HepG2 (cell line): Measurements from ENCODE around the gene LAMC3. TPM values are rescaled to one million over a fixed set of nuclear protein-coding genes. Genes with fewer than 3 reads are reported as not detected.
A peak's percentile ranks its signal among the peaks of the same experiment; 100 is the strongest.

Experiments used
- BCL3 ChIP-seq: sonication (generic); formaldehyde crosslinking; IDR thresholded peaks from 2 replicates; pipeline ENCODE4 v1.5.1; 2020; ENCODE audit warnings: mild to moderate bottlenecking, missing genetic modification reagents, moderate library complexity
- CTCF ChIP-seq: sonication (generic); formaldehyde crosslinking; IDR thresholded peaks from 2 replicates; pipeline ENCODE4 v1.5.0; 2020; ENCODE audit warnings: mild to moderate bottlenecking, missing genetic modification reagents, moderate library complexity
- ELF1 ChIP-seq: sonication (generic); formaldehyde crosslinking; IDR thresholded peaks from 2 replicates; pipeline ENCODE4 v1.4.0; 2020; ENCODE audit warnings: missing genetic modification reagents
- GPN1 ChIP-seq: sonication (generic); formaldehyde crosslinking; IDR thresholded peaks from 2 replicates; pipeline ENCODE4 v1.5.1; 2020; ENCODE audit warnings: missing genetic modification reagents, borderline replicate concordance
- HNF1A ChIP-seq, 2 experiments: sonication (generic) in 1 of 2; formaldehyde crosslinking in 1 of 2; IDR thresholded peaks; 2 replicates each; pipeline versions ENCODE4 v1.4.0 to v1.6.1; 2016 to 2020; ENCODE audit warnings: borderline replicate concordance in 1 of 2, low read depth in 1 of 2, mild to moderate bottlenecking in 1 of 2, missing genetic modification reagents in 1 of 2
- PITX1 ChIP-seq: sonication (generic); formaldehyde crosslinking; IDR thresholded peaks from 2 replicates; pipeline ENCODE4 v1.5.1; 2020; ENCODE audit warnings: mild to moderate bottlenecking, missing genetic modification reagents
- SKI ChIP-seq: fragments of 450-650 bp; IDR thresholded peaks from one replicate; pipeline ENCODE4 v1.6.1; 2018; ENCODE audit warnings: mild to moderate bottlenecking; ENCODE audit not compliant: partially characterized antibody
- SNRNP70 ChIP-seq: fragments of 200-400 bp; formaldehyde crosslinking; IDR thresholded peaks from 2 replicates; pipeline ENCODE4 v1.6.1; 2017; ENCODE audit warnings: mild to moderate bottlenecking, low read depth, low read length, moderate library complexity
- TGIF2 ChIP-seq: IDR thresholded peaks from 2 replicates; pipeline ENCODE4 v1.6.1; 2016; ENCODE audit warnings: control low read depth, missing compliant biosample characterization
- ZNF20 ChIP-seq: sonication (generic); formaldehyde crosslinking; IDR thresholded peaks from 2 replicates; pipeline ENCODE4 v1.4.0; 2020; ENCODE audit warnings: mild to moderate bottlenecking, moderate library complexity, missing genetic modification reagents
- ZNF337 ChIP-seq: sonication (generic); formaldehyde crosslinking; IDR thresholded peaks from 2 replicates; pipeline ENCODE4 v1.5.1; 2020; ENCODE audit warnings: missing genetic modification reagents, low read depth, mild to moderate bottlenecking, borderline replicate concordance
- polyA plus RNA-seq, 8 experiments: library from polyadenylated mRNA; depleted of rRNA in 3 of 8; stranded (reverse) in 7 of 8; unstranded in 1 of 8; fragments of >200 nt; fragmentation: Illumina TruSeq in 4 of 8; extraction: Trizol in 4 of 8; gene quantifications; 2 replicates each; pipeline versions ENCODE4 v1.2.1 to v1.2.3, GENCODE V29; 2011 to 2016; ENCODE audit warnings: low read depth in 4 of 8, missing spikeins in 1 of 8, mixed read lengths in 1 of 8; ENCODE audit not compliant: insufficient read depth in 1 of 8
- total RNA-seq, 5 experiments: library from RNA; depleted of rRNA; stranded (reverse); fragments of >200 nt; fragmentation: Illumina TruSeq; extraction: Trizol; gene quantifications; 2 replicates each; pipeline ENCODE4 v1.2.3, GENCODE V29; 2016; ENCODE audit warnings: low read depth in 1 of 5
- TF ChIP-seq, protein P1 (sequence below): sonication (generic); formaldehyde crosslinking; IDR thresholded peaks from 2 replicates; pipeline ENCODE4 v1.4.0; 2020; ENCODE audit warnings: mild to moderate bottlenecking, missing genetic modification reagents
- TF ChIP-seq, protein P2 (sequence below): IDR thresholded peaks from 2 replicates; pipeline ENCODE4 v1.6.1; 2016; ENCODE audit warnings: missing compliant biosample characterization, missing genetic modification reagents, borderline replicate concordance
- TF ChIP-seq, protein P3 (sequence below): sonication (generic); formaldehyde crosslinking; IDR thresholded peaks from 2 replicates; pipeline ENCODE4 v1.8.1; 2023; ENCODE audit warnings: mild to moderate bottlenecking, inconsistent platforms, moderate library complexity, missing genetic modification reagents, borderline replicate concordance

LAMC3 gene
- total and polyA plus RNA-seq, 2 of the 13 experiments (the other 11 are each of a cell fraction or from before 2014, with no cell fraction given), result 0.07 to 0.57 TPM

DNA sequence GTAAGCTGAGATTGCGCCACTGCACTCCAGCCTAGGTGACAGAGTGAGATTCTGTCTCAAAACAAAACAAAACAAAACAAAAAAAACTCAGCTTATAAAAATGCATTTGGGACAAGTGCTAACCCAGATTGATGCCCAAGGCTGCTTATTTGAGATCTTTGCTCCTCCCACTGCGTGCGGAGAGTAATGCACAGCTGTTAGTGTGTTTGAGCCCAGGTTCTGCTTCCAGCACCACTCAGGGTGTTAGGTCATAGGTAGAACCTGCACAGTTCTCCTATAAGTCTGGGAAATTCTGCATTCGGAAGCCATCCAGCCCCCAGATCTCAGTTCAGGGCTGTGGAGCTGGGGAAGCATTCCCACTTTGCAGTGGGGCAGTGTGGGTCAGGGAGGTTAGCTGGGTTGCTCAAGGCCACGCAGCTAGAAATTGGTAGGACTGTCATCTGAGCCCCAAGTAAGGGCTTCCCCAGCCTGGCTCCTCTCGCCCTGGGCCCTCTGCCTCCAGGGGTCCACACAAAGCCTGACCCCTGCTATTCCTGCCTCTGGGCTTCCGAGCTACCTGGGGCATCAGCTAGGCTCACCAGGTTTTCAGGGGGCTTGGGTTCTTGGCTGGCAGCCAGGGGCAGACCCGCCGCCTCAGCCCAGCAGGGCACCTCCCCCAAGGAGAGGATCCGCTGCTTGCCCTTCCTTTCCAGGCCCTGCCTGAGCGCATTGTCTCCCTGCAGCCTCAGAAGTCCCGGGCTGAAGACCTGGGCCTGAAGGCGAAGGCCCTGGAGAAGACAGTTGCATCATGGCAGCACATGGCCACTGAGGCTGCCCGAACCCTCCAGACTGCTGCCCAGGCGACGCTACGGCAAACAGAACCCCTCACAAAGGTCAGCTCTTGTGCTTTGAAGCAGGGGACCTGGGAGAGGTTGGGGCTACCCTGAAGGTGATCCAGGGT is 69.7 kb downstream of the LAMC3 start (continued):
- TF ChIP-seq CTCF (CRISPR knock-in tag) (no peak), HNF1A (IDR thresholded peaks at IDR 0.05; ENCODE audit: low read depth) (no peak), HNF1A (CRISPR knock-in tag; IDR thresholded peaks at IDR 0.05; ENCODE audit: borderline replicate concordance) (0 out of 2 replicates have a peak, but pooled peaks have one; percentile 34), SKI (no peak), ZNF337 (CRISPR knock-in tag) (no peak), BCL3 (CRISPR knock-in tag) (no peak), PITX1 (CRISPR knock-in tag) (peak; percentile 57; the same call in 1 of the 2 replicates), ZNF20 (CRISPR knock-in tag) (no peak), TGIF2 (CRISPR knock-in tag) (no peak), ELF1 (CRISPR knock-in tag) (no peak), SNRNP70 (no peak), GPN1 (no peak)
- TF ChIP-seq, protein P1, sequence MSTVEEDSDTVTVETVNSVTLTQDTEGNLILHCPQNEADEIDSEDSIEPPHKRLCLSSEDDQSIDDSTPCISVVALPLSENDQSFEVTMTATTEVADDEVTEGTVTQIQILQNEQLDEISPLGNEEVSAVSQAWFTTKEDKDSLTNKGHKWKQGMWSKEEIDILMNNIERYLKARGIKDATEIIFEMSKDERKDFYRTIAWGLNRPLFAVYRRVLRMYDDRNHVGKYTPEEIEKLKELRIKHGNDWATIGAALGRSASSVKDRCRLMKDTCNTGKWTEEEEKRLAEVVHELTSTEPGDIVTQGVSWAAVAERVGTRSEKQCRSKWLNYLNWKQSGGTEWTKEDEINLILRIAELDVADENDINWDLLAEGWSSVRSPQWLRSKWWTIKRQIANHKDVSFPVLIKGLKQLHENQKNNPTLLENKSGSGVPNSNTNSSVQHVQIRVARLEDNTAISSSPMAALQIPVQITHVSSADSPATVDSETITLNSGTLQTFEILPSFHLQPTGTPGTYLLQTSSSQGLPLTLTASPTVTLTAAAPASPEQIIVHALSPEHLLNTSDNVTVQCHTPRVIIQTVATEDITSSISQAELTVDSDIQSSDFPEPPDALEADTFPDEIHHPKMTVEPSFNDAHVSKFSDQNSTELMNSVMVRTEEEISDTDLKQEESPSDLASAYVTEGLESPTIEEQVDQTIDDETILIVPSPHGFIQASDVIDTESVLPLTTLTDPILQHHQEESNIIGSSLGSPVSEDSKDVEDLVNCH (CRISPR knock-in tag), result no peak
- TF ChIP-seq, protein P2, sequence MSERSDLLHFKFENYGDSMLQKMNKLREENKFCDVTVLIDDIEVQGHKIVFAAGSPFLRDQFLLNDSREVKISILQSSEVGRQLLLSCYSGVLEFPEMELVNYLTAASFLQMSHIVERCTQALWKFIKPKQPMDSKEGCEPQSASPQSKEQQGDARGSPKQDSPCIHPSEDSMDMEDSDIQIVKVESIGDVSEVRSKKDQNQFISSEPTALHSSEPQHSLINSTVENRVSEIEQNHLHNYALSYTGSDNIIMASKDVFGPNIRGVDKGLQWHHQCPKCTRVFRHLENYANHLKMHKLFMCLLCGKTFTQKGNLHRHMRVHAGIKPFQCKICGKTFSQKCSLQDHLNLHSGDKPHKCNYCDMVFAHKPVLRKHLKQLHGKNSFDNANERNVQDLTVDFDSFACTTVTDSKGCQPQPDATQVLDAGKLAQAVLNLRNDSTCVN (CRISPR knock-in tag), result no peak
- TF ChIP-seq, protein P3, sequence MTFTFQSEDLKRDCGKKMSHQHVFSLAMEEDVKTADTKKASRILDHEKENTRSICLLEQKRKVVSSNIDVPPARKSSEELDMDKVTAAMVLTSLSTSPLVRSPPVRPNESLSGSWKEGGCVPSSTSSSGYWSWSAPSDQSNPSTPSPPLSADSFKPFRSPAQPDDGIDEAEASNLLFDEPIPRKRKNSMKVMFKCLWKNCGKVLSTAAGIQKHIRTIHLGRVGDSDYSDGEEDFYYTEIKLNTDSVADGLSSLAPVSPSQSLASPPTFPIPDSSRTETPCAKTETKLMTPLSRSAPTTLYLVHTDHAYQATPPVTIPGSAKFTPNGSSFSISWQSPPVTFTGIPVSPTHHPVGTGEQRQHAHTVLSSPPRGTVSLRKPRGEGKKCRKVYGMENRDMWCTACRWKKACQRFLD, result no peak
